COR-L47 (cell line): ENCODE data around the gene PDIK1L.
A peak's percentile ranks its signal among the peaks of the same experiment; 100 is the strongest.

Experiments
- DNase-seq: peaks from one replicate; lab custom pipeline; 2025; lab: John Stamatoyannopoulos, UW

PDIK1L gene

DNA sequence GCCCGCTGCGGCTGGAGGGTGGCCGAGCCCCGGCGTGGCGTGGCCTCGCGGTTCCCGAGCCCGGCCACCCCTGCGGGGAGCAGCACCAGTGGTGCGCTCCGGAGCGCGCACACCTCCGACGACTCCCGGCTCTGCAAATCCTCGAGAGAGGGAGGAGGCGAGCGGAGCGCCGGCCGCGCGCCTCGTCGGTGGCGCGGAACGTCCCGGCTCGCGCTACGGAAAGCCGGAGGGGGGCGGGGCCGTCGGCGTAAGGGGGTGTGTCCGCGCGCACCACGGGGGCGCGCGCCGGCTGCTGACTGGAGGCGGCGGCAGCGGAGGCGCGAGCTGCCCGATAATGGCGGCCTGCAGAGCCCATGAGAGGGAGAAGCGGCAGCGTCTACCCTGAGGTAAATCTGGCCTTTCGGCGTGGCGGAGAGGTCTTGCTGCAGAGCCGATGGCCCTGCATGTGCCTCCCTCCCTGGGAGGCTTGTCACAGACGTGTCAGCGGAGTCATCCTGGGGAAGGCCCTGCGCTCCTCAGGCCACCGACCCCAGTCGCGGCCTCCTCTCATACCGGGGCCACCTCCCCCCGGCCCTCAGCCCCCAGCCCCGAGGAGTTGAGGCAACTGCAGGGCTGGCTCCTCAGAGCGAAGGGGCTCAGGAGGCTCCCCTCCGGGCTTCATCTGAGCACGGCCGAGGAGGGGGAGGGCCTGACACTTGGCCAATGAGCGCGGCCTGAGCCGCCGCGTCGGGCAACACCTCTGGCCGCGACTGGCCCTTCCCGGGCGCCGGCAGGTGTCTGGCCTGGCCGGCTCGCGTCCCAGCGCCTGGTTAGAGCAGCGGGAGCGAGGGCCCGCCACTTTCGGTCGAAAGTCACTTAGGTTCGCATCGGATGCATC lies at the start of gene PDIK1L:
Gene PDIK1L, plus strand, starts transcription at position 295 of the 877 bp plus-strand sequence. CDS start 2,485 bp downstream, outside the sequence.
- DNase-seq: peak; percentile 95

DNA sequence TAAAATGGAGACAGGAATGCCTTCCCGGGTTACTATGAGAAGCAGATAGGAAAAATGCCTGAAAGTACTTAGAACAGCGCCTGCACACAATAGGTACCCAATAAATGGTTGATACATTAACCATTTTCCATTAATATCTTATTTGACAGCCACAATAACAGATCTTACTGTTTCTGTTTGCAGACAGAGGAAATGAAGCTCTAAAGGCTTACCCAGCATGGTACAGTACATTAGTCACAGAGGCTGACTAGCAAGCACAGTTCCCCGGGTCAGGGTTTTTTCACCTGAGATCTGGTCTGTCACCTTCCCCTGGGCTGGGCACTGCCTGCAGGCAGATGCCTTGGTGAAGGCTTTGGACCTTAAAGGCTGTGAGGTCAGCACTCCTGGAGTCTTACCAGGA lies 47.1 kb upstream of the PDIK1L start:
- DNase-seq: no peak

GRCh38 chr1:26066160-26066559 lies 45.5 kb upstream of the PDIK1L start:
- DNase-seq: no peak

DNA sequence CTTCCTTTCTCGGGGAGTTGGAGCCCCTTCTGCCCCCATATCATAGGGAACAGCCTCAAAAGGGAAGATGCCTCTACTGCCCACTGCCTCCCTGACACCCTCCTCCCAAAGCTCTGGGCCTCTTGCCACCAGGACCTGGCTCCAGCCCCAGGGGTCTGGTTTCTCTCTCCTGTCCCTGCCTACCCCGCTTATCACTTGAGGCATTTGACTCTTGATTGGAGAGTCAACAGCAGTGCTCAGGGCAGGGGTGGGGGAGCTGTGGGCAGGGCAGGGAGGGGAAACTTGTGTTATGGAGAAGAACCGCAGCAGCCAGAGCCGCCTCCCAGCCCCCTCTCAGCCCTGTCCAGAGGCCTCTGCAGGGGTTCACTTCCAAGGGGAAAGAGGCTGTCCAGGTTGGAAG lies 44.8 kb upstream of the PDIK1L start:
- DNase-seq: no peak

DNA sequence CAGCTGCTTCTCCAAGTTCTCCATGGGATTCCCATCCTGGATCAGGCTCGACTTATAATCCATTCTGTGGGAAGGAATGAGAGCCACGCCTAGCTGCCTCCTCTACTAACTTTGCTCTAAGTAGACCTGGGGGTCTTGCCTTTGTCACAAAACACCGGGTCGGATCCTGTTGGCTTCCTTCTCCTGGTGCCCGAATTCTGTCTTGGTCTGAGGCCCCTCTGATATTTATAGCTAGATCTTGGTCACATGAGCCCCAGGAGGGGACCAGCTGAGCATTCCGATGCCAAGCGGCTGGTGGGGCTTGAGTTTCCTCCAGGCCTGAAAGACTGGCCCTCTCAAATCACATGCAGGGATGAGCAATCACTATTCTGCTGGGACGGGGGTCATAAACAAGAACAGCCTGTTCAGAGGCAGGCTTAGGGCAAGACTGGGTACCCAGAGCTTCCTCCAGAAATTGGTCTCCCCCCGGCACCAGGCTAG lies 44.2 kb upstream of the PDIK1L start, which contains the start of gene TRIM63:
Gene TRIM63, minus strand, starts transcription at position 199 of the 480 bp plus-strand sequence. Its CDS starts 136 bp downstream, at position 63.
- no peak for DNase-seq

DNA sequence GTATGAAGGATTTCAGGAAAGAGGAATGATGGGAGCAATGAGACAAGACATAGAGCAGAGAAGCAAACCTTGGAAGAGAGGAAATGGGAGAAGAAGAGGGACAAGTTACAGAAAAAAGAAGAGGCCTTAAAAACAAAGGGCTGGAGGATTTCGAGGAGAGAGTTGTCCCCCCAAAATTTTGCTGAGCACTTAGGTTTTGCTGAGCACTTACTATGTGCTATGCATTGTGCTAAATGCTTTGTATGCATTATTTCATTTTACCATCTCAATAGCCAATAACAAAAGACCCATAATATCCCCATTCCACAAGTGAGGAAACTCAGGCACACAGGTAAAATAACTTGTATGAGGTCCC lies 41.7 kb upstream of the PDIK1L start:
- no peak for DNase-seq

DNA sequence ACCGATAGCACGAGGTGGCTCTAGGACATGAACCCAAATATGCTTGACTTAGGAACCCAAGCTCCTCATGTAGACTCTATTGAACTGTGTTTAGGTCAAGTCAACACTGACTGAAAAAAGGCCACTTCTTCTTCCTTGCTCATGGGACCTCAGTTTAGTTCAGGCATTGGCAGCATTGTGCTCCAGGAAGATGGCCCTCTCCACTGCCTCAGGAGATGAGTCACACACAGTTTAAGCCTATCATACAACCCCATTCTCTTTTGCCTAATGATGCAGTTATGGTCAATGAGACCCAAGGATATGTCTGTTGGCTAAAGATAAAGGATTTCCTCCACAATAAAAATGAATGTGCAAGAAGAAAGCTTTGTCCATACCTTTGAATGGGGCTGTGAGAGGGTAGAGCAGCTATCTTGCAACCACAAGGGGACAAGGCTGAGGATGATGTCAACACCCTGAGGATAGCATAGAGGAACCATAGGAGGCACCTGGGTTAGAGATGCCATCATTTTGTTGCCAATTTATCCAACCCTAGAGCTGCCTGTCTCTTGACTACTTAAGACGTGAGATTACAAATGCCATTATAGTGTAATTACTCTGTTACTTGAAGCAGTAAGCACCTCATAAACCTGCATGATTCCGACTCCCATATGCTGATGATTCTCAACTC lies 41.2 kb upstream of the PDIK1L start:
- DNase-seq: no peak

DNA sequence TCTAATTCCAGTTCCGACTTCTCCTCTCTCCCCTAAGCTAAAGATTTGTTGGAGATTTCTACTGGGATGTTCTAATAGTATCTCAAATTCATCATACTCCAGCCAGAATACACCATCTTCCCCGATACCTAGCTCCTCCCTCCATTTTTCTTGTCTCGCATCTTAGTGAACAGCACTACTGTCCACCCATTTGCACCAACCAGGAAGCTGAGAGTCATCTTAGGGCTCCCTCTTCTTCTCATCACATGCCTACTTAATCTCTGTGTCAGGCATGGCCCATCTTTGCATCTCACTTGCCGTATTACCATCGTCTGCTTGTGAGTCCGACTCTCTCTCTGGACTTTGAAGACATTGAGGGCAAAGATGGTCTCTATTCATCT lies 40.7 kb upstream of the PDIK1L start:
- DNase-seq: no peak

GRCh38 chr1:26072305-26072704 lies 39.3 kb upstream of the PDIK1L start:
- no peak for DNase-seq

GRCh38 chr1:26075421-26076144 lies 36.0 kb upstream of the PDIK1L start:
- no peak for DNase-seq

GRCh38 chr1:26077524-26077923 lies 34.1 kb upstream of the PDIK1L start:
- no peak for DNase-seq

GRCh38 chr1:26078286-26079177 lies 33.1 kb upstream of the PDIK1L start:
- no peak for DNase-seq

DNA sequence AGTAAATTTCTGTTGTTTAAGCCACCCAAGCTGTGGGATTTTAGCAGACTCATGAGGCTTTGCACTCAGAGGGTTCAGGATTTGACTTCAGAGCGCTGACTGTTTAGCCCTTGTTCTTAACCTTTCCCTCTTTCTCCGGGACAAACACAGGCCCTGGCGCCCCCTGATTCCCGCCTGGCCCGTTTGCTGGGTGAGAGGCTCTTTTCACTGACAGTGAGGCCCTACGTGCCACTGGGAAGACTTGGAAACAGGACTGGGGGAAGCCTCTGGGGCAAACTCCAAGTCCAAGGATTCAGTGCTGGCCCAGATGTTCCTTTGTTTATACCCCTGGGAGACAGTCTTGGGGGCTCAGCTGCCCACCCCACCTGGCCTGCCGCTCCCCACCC lies 32.5 kb upstream of the PDIK1L start:
- no peak for DNase-seq

DNA sequence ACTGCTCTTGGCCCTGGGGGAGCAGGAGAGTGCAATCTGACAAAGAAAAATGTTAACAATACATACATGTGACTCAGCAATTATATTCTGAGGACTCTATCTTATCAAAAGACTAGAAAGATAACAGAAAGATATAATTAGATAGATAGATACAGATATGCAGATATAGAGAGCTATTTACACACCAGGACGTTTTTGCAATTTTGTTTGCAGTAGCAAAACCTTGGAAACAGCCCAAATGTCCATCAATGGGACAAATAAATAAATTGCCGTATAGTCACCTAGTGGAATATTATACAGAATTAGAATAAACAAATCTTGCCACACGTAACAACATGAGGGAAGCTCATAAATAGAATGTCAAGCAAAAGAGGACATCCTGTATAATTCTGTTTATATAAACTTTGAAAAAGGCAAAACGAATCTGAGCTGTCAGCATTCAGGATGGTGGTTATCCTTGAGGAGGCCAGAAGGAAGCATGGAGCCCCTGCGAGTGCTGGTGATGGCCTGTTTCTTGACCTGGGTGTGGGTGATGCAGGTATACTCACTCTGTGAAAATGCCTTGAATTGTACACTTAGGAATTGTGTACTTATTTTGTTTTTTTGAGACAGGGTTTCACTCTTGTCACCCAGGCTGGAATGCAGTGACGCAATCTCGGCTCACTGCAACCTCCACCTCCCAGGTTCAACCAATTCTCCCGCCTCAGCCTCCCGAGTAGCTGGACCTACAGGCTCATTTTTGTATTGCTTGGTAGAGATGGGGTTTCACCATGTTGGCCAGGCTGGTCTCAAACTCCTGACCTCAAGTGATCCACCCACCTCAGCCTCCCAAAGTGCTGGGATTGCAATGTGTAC lies 31.4 kb upstream of the PDIK1L start:
- no peak for DNase-seq

DNA sequence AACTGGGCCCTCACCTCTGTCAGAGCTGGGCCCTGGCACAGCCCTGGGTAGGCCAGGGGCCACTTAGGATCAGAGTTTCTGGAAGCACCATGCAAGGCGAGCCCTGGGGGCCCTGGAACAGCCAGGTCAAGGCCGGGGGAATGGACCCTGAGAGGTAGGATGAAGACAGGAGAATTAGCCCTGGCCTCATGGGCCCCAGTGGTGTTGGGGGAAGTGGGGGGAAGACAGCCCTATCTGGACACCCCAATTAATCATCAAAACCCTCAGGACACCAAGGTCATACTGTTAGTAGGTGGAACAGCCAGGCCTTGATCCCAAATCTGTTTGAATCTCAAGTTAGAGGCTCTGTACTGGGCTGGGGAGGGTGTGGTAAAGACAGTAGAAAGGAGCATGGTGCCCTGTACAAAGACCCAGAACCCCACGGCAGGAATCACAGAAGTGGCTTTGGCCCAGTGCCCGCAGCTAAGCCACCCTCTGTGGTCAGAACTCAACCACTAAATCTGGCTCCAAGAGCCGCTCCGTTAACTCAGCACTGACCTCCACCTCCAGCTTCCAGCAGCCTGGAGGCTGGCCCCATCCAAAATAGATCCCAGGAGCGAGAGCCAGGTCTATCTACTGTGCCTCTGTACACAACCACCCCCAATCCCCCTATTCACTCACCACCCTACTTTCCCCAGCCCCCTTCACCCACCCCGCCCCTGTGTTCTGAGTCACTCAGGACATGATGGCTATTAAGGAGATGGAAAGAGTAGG lies 30.2 kb upstream of the PDIK1L start:
- no peak for DNase-seq

DNA sequence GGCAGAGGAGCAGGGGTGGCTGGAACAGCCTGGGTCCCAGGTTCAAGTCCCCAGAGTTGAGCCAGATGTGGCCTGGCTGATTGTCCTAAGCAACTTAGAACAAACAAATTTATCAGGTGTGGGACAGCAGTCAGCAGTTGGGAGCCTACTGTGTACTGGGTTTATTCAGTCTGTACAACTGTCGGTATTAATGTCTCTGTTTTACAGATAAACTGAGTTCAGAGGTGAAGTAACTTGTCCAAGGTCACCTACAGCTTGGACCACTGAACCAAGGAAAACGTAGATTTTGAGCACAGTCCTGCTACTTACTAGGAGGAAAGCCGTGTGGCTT lies 29.6 kb upstream of the PDIK1L start:
- no peak for DNase-seq

GRCh38 chr1:26083208-26083607 lies 28.4 kb upstream of the PDIK1L start:
- no peak for DNase-seq

DNA sequence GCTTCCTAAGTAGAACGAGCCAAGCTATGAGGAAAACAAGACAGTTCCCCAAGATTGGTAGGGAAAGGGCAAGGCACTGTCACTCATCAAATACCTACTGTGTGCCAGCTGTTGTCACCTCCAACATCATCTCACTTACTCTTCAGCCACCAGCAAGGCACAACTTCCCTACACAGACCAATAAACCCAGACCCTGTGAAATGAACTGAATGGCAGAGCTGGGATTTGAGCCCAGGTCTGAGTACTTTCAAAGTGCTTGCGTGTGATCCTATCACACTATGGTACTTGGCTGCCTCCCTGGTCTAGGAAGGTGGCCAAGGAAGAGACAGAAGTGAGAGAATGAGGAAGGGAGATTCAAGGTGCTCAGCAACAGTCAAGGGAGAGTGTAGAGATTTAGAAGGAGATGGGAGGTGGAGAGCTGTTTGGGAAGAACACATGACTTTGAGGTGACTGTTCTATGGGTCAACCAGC lies 27.5 kb upstream of the PDIK1L start:
- no peak for DNase-seq

DNA sequence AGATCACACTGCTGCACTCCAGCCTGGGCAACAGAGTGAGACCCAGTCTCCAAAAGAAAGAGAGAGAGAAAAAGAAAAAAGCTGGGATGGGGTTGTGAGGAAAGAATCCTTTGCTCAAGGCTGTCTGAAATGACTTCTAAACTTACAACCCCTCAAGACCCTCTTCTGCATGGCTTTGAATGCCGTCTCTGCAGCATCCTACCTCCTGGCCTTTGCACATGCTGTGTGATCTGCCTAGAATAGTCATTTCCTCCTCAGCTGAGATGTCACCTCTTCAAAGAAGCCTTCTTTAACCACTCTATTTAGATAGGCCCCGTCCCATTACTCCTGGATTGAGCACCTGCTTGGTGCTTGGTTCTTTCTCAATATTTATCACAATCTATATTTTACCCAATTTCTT lies 26.8 kb upstream of the PDIK1L start:
- no peak for DNase-seq

DNA sequence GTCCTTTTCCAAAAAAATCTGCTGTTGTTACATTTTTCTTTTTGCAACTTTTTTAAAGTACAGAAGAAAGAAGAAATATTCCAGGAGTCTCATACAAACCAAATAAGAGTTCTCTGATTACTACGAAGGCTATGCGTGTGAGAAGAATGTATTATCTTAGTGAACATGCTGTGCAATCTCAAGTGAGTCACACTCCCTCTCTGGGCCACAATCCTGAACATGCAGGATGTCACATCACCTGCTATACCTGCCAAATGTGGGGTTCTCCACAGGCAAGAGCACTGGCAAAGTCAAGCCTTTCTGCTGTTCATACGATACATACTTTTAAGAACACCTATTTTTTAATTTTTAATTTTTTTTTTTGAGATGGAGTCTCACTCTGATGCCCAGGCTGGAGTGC lies 22.5 kb upstream of the PDIK1L start:
- no peak for DNase-seq
